Airway epithelial cell (primary cell): ENCODE data around the gene ESPL1. TPM values are rescaled to one million over a fixed set of nuclear protein-coding genes. Genes with fewer than 3 reads are reported as not detected.

Experiments used
- total RNA-seq: library from RNA; depleted of rRNA; stranded (reverse); fragments of >200 nt; gene quantifications from 2 replicates; pipeline ENCODE4 v1.2.3, GENCODE V29; 2015

The ESPL1 gene
- 9.4 and 12.3 TPM in 2 replicates for total RNA-seq

GRCh38 chr12:53267999-53268629 lies at the start of gene ESPL1:
ESPL1 (plus strand) TSS chr12:53268299; CDS start chr12:53268767, 468 bp downstream.

GRCh38 chr12:53231921-53232645 lies 36.0 kb upstream of the ESPL1 start, which contains the start of gene RARG:
RARG (minus strand) TSS chr12:53232209; CDS start chr12:53227545, 4,664 bp downstream.

GRCh38 chr12:53295070-53295890 lies 27.2 kb downstream of the ESPL1 start, which contains the start of gene PFDN5:
PFDN5 (plus strand) TSS chr12:53295542; CDS start chr12:53295568, 26 bp downstream.

GRCh38 chr12:53299454-53300180 lies 31.5 kb downstream of the ESPL1 start, which contains the start of gene MYG1:
MYG1 (plus strand) TSS chr12:53299695; CDS start chr12:53299738, 43 bp downstream.

GRCh38 chr12:53336181-53336681 lies 68.1 kb downstream of the ESPL1 start, which contains the start of gene SP7:
SP7 (minus strand) TSS chr12:53336354; CDS start chr12:53335646, 708 bp downstream.

Other genes starting within 250 kb of the ESPL1 start
- 12.1 and 21.1 TPM in 2 replicates for gene TNS2, start 218.2 kb upstream of the ESPL1 start, total RNA-seq
- 26.0 and 31.0 TPM in 2 replicates for gene SPRYD3, start 188.9 kb upstream of the ESPL1 start, total RNA-seq
- 256 and 257 TPM in 2 replicates for gene IGFBP6, start 170.6 kb upstream of the ESPL1 start, total RNA-seq
- 0.07 TPM in 1 of 2 replicates, not detected in the other for gene SOAT2, start 164.8 kb upstream of the ESPL1 start, total RNA-seq
- 4.1 and 5.5 TPM in 2 replicates for gene ZNF740, start 87.6 kb upstream of the ESPL1 start, total RNA-seq
- gene CSAD, start 87.4 kb upstream of the ESPL1 start, total RNA-seq: 5.3 and 13.3 TPM in 2 replicates
- 4.7 and 5.2 TPM in 2 replicates for gene ITGB7, start 61.0 kb upstream of the ESPL1 start, total RNA-seq
- gene RARG, start 36.1 kb upstream of the ESPL1 start, total RNA-seq: 84.2 and 108 TPM in 2 replicates
- 359 and 451 TPM in 2 replicates for gene PFDN5, start 27.2 kb downstream of the ESPL1 start, total RNA-seq
- gene MYG1, start 31.4 kb downstream of the ESPL1 start, total RNA-seq: 45.6 and 46.0 TPM in 2 replicates
- gene AAAS, start 53.3 kb downstream of the ESPL1 start, total RNA-seq: 81.3 and 86.2 TPM in 2 replicates
- gene SP7, start 68.1 kb downstream of the ESPL1 start, total RNA-seq: not detected in 2 replicates
- 20.7 and 32.2 TPM in 2 replicates for gene SP1, start 111.9 kb downstream of the ESPL1 start, total RNA-seq
- not detected in 2 replicates for gene AMHR2, start 155.6 kb downstream of the ESPL1 start, total RNA-seq
- 111 and 112 TPM in 2 replicates for gene PRR13, start 173.4 kb downstream of the ESPL1 start, total RNA-seq
- 105 and 155 TPM in 2 replicates for gene PCBP2, start 183.8 kb downstream of the ESPL1 start, total RNA-seq
- gene MAP3K12, start 231.2 kb downstream of the ESPL1 start, total RNA-seq: 11.1 and 13.4 TPM in 2 replicates
- gene TARBP2, start 233.0 kb downstream of the ESPL1 start, total RNA-seq: 46.5 and 52.2 TPM in 2 replicates
- not detected in 2 replicates for gene NPFF, start 239.2 kb downstream of the ESPL1 start, total RNA-seq